ENCODE data around the gene ZNF587B.
"Not testable (repeated sequence)": the region's sequence is repeated elsewhere in the genome, so short reads cannot be mapped to it uniquely, and the experiment has no call there.

ZNF587B gene

DNA sequence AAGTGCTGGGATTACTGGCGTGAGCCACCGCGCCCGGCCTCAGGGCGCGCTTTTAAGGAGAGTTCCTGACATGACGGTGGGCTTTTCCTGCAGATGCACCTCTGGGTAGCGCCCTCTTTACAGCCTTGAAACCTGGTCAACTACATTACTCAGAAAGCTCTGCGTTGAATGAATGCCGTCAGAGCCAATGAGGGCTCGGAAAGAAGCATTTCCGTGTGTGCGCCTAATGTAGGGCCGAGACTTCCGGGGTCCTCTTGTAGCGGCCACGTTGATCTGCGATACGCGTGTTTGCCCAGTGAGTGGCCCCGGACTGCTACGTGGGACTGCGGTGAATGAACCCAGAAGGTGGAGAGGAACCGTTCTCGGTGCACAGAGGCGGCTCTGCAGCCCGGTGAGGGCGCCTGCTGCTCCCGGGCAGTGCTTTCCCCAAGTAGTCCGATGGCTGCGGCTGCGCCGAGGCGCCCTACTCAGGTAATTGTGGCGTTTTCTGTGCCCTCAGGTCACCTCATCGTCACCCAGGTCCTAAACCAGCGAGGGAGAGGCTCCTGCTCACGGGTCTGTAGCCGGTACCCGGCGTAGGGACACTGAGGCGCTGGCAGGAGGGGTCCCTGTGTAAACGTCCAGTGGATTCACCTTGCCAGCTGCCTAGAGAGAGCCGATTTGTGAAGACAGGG, 10.5 kb upstream of the ZNF587B start:
- peak; percentile 92 for DNase-seq (ENCODE audit: low spot score)
- in situ Hi-C loops (cut with MboI; ENCODE audit: low pct_unique_long_range_greater_than_20kb, low sequenced_read_pairs, unreplicated experiment): no loop called here
- TF ChIP-seq, protein P1, sequence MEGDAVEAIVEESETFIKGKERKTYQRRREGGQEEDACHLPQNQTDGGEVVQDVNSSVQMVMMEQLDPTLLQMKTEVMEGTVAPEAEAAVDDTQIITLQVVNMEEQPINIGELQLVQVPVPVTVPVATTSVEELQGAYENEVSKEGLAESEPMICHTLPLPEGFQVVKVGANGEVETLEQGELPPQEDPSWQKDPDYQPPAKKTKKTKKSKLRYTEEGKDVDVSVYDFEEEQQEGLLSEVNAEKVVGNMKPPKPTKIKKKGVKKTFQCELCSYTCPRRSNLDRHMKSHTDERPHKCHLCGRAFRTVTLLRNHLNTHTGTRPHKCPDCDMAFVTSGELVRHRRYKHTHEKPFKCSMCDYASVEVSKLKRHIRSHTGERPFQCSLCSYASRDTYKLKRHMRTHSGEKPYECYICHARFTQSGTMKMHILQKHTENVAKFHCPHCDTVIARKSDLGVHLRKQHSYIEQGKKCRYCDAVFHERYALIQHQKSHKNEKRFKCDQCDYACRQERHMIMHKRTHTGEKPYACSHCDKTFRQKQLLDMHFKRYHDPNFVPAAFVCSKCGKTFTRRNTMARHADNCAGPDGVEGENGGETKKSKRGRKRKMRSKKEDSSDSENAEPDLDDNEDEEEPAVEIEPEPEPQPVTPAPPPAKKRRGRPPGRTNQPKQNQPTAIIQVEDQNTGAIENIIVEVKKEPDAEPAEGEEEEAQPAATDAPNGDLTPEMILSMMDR (IDR thresholded peaks at IDR 0.05; ENCODE audit: extremely low read depth, insufficient read depth, missing control alignments): peak; percentile 22

DNA sequence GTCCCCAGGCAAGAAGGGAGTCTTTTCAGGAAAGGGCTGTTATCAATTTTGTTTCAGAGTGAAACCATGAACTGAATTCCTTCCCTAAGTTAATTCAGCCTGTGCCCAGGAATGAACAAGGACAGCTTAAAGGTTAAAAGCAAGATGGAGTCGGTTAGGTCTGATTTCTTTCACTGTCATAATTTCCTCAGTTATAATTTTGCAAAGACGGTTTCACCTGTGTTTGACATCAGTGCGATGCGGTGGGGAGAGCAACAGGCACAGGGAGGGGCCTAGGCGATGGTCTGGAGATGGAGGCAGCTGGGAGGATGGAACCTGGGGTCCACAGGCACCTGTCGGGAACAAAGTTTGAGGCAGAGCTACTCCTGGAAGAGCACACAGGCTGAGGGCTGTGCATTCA, 9.5 kb upstream of the ZNF587B start:
- TF ChIP-seq, protein P1 (IDR thresholded peaks at IDR 0.05; ENCODE audit: extremely low read depth, insufficient read depth, missing control alignments): no peak
- in situ Hi-C loops (cut with MboI; ENCODE audit: low pct_unique_long_range_greater_than_20kb, low sequenced_read_pairs, unreplicated experiment): no loop called here
- DNase-seq (ENCODE audit: low spot score): no peak

DNA sequence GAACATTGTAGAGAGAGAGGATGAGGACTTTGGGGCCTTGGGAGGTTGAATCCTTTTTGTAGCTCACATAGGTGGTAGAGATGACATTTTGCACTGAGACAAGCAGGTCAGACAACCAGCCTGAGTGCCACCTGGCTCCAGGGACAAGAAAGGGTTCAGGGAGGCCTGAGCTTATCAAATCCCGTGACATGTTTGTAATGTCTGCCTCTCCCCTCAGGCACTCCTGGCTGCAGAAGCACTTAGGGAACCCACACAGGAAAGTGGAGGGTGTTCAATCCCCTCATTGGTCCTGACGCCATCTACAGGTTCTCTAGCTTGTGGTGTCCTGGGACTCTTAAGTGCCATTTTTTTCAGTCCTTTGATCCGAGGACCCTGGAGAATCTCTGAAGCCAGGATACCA, 9.0 kb upstream of the ZNF587B start:
- in situ Hi-C loops (cut with MboI; ENCODE audit: low pct_unique_long_range_greater_than_20kb, low sequenced_read_pairs, unreplicated experiment); DNase-seq (ENCODE audit: low spot score): not testable (repeated sequence)

GRCh38 chr19:57821501-57821900, 8.6 kb upstream of the ZNF587B start:
- DNase-seq (ENCODE audit: low spot score); in situ Hi-C loops (cut with MboI; ENCODE audit: low pct_unique_long_range_greater_than_20kb, low sequenced_read_pairs, unreplicated experiment): not testable (repeated sequence)

- in situ Hi-C loops (cut with MboI; ENCODE audit: low pct_unique_long_range_greater_than_20kb, low sequenced_read_pairs, unreplicated experiment); DNase-seq (ENCODE audit: low spot score): not testable (repeated sequence)
These were observed 6.9 kb upstream of the ZNF587B start for GRCh38 chr19:57823155-57823554.

- DNase-seq (ENCODE audit: low spot score); in situ Hi-C loops (cut with MboI; ENCODE audit: low pct_unique_long_range_greater_than_20kb, low sequenced_read_pairs, unreplicated experiment): not testable (repeated sequence)
These were observed 6.5 kb upstream of the ZNF587B start for GRCh38 chr19:57823608-57824007.

DNA sequence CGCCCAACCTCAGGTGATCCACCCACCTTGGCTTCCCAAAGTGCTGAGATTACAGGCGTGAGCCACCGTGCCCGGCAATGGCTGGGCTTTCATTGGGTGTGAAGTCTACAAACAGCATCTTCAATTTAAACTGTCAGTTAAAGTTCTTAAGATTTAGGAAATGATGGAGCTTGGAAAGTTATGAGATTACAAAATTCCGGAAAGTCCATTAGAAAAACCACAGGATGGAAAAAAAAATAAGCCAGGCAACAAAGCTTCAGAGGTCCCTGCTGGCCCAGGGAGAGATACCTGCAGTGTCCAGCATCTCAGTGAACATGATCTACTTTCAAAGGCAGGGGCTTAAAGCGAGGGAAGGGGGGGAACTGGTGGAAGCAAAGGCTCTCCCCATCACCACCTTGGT, 4.6 kb upstream of the ZNF587B start:
- TF ChIP-seq, protein P1 (IDR thresholded peaks at IDR 0.05; ENCODE audit: extremely low read depth, insufficient read depth, missing control alignments): no peak
- DNase-seq (ENCODE audit: low spot score): no peak
- in situ Hi-C loops (cut with MboI; ENCODE audit: low pct_unique_long_range_greater_than_20kb, low sequenced_read_pairs, unreplicated experiment): no loop called here

- TF ChIP-seq, protein P1 (IDR thresholded peaks at IDR 0.05; ENCODE audit: extremely low read depth, insufficient read depth, missing control alignments): no peak
- no peak for DNase-seq (ENCODE audit: low spot score)
- in situ Hi-C loops (cut with MboI; ENCODE audit: low pct_unique_long_range_greater_than_20kb, low sequenced_read_pairs, unreplicated experiment): no loop called here
These were observed 783 bp upstream of the ZNF587B start for GRCh38 chr19:57829316-57829715.

DNA sequence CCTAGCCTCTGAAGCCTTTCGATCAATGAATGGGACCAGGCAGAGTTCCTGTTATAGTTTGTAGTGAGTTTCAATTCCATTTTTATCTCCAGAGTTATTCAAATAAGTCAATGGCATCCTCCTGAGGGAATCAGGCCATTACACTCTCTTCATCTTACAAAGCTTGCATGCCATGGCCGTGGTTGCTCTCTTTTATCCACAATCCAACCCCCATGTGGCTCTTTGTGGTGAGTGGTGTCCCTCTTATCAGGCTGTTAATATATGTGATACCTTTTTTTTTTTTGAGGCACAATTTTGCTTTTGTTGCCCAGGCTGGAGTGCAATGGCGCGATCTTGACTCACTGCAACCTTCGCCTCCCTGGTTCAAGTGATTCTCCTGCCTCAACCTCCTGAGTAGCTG, 6.9 kb downstream of the ZNF587B start:
- DNase-seq (ENCODE audit: low spot score); in situ Hi-C loops (cut with MboI; ENCODE audit: low pct_unique_long_range_greater_than_20kb, low sequenced_read_pairs, unreplicated experiment): not testable (repeated sequence)

GRCh38 chr19:57838622-57839191, 8.6 kb downstream of the ZNF587B start:
- in situ Hi-C loops (cut with MboI; ENCODE audit: low pct_unique_long_range_greater_than_20kb, low sequenced_read_pairs, unreplicated experiment); DNase-seq (ENCODE audit: low spot score): not testable (repeated sequence)

Data from GM13977 (cell line).